MCF 10A (cell line): Measurements from ENCODE around the gene AFDN. TPM values are rescaled to one million over a fixed set of nuclear protein-coding genes. Genes with fewer than 3 reads are reported as not detected.

Experiments
- BruUV-seq: library from RNA; stranded (reverse); fragments of 400-500 nt; replicated peaks from 2 replicates; lab custom pipeline; 2021; lab: Mats Ljungman, UMichigan
- CTCF ChIA-PET: fragments of 300-600 bp; sonication (Branson Sonifier 250); formaldehyde crosslinking; extraction: SDS; loops from one replicate; lab custom pipeline; 2021; ENCODE audit warnings: antibody characterized with exemption, inconsistent platforms; lab: Yijun Ruan, JAX
- POLR2A ChIA-PET: fragments of 300-600, 350-650 bp; sonication (Branson Sonifier 250); formaldehyde crosslinking; extraction: SDS; loops from one replicate; lab custom pipeline; 2020; ENCODE audit warnings: antibody characterized with exemption, inconsistent platforms; lab: Yijun Ruan, JAX
- DNase-seq: peaks from one replicate; pipeline ENCODE4 v3.0.0-alpha.2; 2018; ENCODE audit not compliant: unreplicated experiment
- H3K27ac Mint-ChIP-seq: one replicate; pipeline ENCODE4 v1.8.0; 2022; ENCODE audit warnings: mild to moderate bottlenecking, low read depth, mixed read lengths; ENCODE audit not compliant: unreplicated experiment
- H3K27me3 Mint-ChIP-seq: one replicate; pipeline ENCODE4 v1.8.0; 2022; ENCODE audit warnings: mixed read lengths; ENCODE audit not compliant: insufficient read depth, unreplicated experiment
- H3K36me3 Mint-ChIP-seq: one replicate; pipeline ENCODE4 v1.8.0; 2022; ENCODE audit warnings: mild to moderate bottlenecking, moderate library complexity, mixed read lengths; ENCODE audit not compliant: insufficient read depth, unreplicated experiment
- H3K4me1 Mint-ChIP-seq: one replicate; pipeline ENCODE4 v1.8.0; 2022; ENCODE audit warnings: mixed read lengths; ENCODE audit not compliant: insufficient read depth, unreplicated experiment
- H3K4me3 Mint-ChIP-seq: one replicate; pipeline ENCODE4 v1.8.0; 2022; ENCODE audit warnings: mild to moderate bottlenecking, moderate library complexity, mixed read lengths; ENCODE audit not compliant: unreplicated experiment
- H3K9me3 Mint-ChIP-seq: one replicate; pipeline ENCODE4 v1.8.0; 2022; ENCODE audit warnings: mixed read lengths; ENCODE audit not compliant: unreplicated experiment
- CTCF ChIP-seq: fragments of 200-600 bp; IDR thresholded peaks from one replicate; pipeline ENCODE4 v1.8.0; 2022; ENCODE audit warnings: antibody characterized with exemption, mild to moderate bottlenecking; ENCODE audit not compliant: unreplicated experiment
- intact Hi-C: fragments of 100-400 bp; cut with micrococcal nuclease; formaldehyde crosslinking; loops from 2 replicates; pipeline ENCODE4 v1.14.1; 2022
- total RNA-seq: library from RNA; stranded (reverse); gene quantifications from 2 replicates; pipeline ENCODE4 v1.2.3, GENCODE V29; 2022

AFDN gene
- total RNA-seq, 1 experiment from 2014 or later = 115 TPM

GRCh38 chr6:168016721-168017525 lies 190.2 kb downstream of the AFDN start:
- POLR2A ChIA-PET = no interaction called here
- DNase-seq = peak; percentile 28
- Mint-ChIP-seq H3K27me3 (peaks cover 30% of the 10 kb centered on the region), H3K4me1 (peaks cover 6% of the 10 kb centered on the region), H3K4me3 (peak overlapping the region; percentile 16), H3K36me3 (peaks cover 7% of the 10 kb centered on the region), H3K9me3 (peaks cover 13% of the 10 kb centered on the region), H3K27ac (peak overlapping the region; percentile 31)
- intact Hi-C loops = no loop called here
- no peak for TF ChIP-seq CTCF
- CTCF ChIA-PET = no interaction called here
- no TSS peak for BruUV-seq

GRCh38 chr6:168017629-168018028 lies 190.9 kb downstream of the AFDN start:
- H3K4me1 Mint-ChIP-seq = peaks cover 6% of the 10 kb centered on the region
- H3K27me3 Mint-ChIP-seq = peaks cover 37% of the 10 kb centered on the region
- H3K27ac Mint-ChIP-seq = no peak overlapping the region
- no peak for TF ChIP-seq CTCF
- peaks cover 6% of the 10 kb centered on the region for H3K36me3 Mint-ChIP-seq
- ChIA-PET POLR2A (no interaction called here), CTCF (no interaction called here)
- peaks cover 10% of the 10 kb centered on the region for H3K9me3 Mint-ChIP-seq
- intact Hi-C loops = no loop called here
- H3K4me3 Mint-ChIP-seq = no peak overlapping the region
- no peak for DNase-seq
- BruUV-seq = no TSS peak

- Mint-ChIP-seq H3K36me3 (peaks cover 6% of the 10 kb centered on the region), H3K4me3 (no peak overlapping the region), H3K27ac (no peak overlapping the region), H3K27me3 (peaks cover 39% of the 10 kb centered on the region), H3K9me3 (peaks cover 10% of the 10 kb centered on the region), H3K4me1 (peaks cover 6% of the 10 kb centered on the region)
- TF ChIP-seq CTCF = no peak
- no TSS peak for BruUV-seq
- ChIA-PET POLR2A (no interaction called here), CTCF (no interaction called here)
- intact Hi-C loops = no loop called here
- no peak for DNase-seq
Measured at GRCh38 chr6:168018664-168019063, 192.0 kb downstream of the AFDN start.

GRCh38 chr6:168020242-168020641 lies 193.5 kb downstream of the AFDN start:
- no TSS peak for BruUV-seq
- H3K9me3 Mint-ChIP-seq = peaks cover 10% of the 10 kb centered on the region

More at GRCh38 chr6:168020242-168020641, 193.5 kb downstream of the AFDN start:
- CTCF ChIA-PET = interaction anchor here (1.1 kb wide), 1 partner anchor 8 kb away, joined by 3 read pairs; no protein-coding TSS in a partner anchor
- H3K4me1 Mint-ChIP-seq = peaks cover 6% of the 10 kb centered on the region
- H3K36me3 Mint-ChIP-seq = peaks cover 6% of the 10 kb centered on the region
- TF ChIP-seq CTCF = no peak
- no peak for DNase-seq
- POLR2A ChIA-PET = interaction anchor here (0.7 to 0.9 kb wide), 2 partner anchors 19 to 46 kb away, joined by 3 read pairs; no protein-coding TSS in a partner anchor
- no peak overlapping the region for H3K27ac Mint-ChIP-seq
- intact Hi-C loops = no loop called here
- H3K4me3 Mint-ChIP-seq = no peak overlapping the region
- H3K27me3 Mint-ChIP-seq = peaks cover 39% of the 10 kb centered on the region
